Central memory CD4-positive, alpha-beta T cell (primary cell): ENCODE results near the gene TPCN2.
"Not testable (repeated sequence)": the region's sequence is repeated elsewhere in the genome, so short reads cannot be mapped to it uniquely, and the experiment has no call there.

Experiments used
- DNase-seq: peaks from one replicate; pipeline ENCODE4 v3.0.0; 2022
- total RNA-seq, 3 experiments: gene quantifications; one replicate each; lab custom pipeline; 2026; lab: John Stamatoyannopoulos, UW

Gene TPCN2
- 6.2 to 17.2 (median 15.1) reads per million in 3 experiments for total RNA-seq

- peak; percentile 90 for DNase-seq
These were observed at the start of gene TPCN2 for GRCh38 chr11:69048694-69049489. TSS of gene TPCN2 (plus strand) at chr11:69048932. CDS start at chr11:69048998, 66 bp downstream.

- DNase-seq = no peak
These were observed 49.5 kb upstream of the TPCN2 start for GRCh38 chr11:68999093-68999747.

DNA sequence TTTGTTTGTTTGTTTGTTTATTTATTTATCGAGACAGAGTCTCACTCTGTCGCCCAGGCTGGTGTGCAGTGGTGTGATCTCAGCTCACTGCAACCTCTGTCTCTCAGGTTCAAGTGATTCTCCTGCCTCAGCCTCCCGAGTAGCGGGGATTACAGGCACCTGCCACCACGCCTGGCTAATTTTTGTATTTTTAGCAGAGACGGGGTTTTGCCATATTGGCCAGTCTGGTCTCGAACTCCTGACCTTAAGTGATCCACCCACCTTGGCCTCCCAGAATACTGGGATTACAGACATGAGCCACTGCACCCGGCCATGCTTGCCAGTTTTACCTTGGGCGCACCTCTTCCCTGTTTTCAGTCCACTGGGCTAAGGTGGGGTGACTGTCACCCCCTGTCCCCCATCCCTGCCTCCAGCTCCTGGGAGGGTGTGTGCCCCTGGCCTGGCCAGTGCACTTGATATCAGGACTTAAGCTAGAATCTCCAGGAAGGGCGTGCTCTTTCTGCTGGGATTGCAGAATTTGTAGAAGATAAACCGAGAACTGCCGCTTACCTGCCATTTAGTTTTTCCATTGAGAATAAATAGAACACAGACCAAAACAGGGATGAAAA, 48.9 kb upstream of the TPCN2 start:
- DNase-seq = not testable (repeated sequence)

- DNase-seq = no peak
These were observed 48.3 kb upstream of the TPCN2 start for GRCh38 chr11:69000391-69000790.

DNA sequence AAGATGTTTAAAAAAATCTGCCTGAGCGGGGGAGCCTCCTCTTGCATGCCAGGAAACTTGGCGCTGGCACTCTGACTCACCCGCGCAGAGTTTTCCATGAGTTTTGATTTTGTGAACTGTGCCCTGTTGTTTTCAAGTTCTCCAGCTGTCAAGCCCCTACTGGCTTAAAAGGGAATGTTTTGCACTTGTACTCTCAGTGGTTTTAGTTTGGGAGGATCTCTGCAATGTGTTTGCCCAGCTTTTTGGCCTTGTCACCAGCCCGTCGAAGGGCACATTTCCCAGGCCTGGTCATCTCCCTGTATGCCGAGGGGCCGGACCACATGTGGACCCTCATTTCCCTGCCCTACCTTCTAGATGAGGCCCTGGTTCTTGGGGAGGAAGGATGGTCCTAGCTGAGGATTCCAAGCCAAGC, 47.9 kb upstream of the TPCN2 start:
- no peak for DNase-seq

- DNase-seq = no peak
These were observed 47.3 kb upstream of the TPCN2 start for GRCh38 chr11:69001243-69002081.

- no peak for DNase-seq
These were observed 46.6 kb upstream of the TPCN2 start for GRCh38 chr11:69002110-69002569.

DNA sequence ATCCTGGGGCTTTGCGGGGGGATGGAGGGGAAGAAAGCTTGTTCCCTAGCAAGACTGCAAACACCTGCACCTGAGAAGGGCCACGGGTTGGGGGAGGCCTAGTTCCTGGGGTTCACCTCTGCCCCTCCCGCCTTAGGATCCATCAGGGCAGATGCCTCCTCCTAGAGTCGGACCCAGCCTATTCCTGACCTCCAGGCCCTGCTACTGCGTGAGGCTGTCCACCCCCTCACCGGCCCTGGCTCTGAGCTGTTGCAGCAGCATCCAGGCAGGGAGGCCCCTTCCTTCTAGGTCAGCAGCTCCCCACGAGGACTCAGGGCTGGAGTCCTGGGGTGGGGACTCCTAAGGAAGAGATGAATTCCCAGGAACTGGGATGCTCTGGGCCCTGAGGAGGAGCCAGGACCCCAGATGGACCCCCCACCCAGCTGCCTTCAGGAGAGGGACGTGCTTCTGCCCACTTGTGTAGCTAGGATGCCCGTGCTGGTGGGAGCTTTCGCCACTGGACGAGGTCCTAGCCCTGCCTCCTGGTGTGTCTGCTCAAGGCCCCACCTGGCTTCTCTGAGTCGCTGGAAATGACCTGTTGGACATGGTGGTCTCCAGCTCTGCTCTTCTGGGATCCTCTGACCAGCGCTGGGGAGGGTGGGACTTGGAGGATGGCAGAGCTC, 46.0 kb upstream of the TPCN2 start:
- no peak for DNase-seq

GRCh38 chr11:69003301-69003865, 45.3 kb upstream of the TPCN2 start:
- no peak for DNase-seq

GRCh38 chr11:69003866-69004367, 44.8 kb upstream of the TPCN2 start:
- no peak for DNase-seq

DNA sequence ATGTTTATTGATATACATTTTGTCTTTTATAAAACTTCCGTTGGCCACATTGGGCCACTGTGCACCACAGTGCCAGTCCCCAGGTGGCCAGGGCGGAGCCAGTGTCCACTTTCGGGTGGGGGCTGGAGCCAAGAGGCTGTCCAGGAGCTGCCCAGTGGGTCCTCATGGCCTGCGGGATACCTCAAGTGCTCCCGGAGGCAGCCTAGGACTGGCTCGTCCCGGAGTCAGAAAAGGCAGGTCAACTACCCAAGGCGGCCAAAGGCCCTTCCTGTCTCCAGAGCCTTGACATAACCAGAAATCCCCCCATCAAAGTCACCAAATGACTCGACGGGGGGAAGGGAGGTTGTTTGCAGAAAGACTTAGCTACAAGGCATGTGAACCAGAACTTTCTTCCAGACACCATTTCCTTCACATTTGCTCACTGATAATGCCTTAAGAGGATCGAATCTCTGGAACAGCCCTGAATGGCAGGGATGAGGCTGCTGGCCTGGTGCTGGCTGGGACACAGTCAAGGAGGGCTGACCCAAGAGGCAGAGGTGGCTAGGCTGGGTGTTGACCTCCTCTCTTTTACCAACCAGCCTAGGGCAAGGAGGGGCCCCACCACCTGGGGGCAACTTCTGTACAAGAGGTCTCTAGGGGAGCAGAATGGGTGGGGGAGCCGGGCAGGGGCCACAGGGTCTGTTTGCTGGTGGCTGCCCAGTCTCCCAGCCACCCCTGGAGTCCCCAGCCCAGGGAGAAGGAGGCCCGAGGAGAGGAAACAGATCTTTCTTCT, 44.1 kb upstream of the TPCN2 start:
- DNase-seq = no peak

- no peak for DNase-seq
These were observed 43.5 kb upstream of the TPCN2 start for GRCh38 chr11:69005183-69005630.

GRCh38 chr11:69005631-69006368, 42.9 kb upstream of the TPCN2 start:
- DNase-seq = no peak

DNA sequence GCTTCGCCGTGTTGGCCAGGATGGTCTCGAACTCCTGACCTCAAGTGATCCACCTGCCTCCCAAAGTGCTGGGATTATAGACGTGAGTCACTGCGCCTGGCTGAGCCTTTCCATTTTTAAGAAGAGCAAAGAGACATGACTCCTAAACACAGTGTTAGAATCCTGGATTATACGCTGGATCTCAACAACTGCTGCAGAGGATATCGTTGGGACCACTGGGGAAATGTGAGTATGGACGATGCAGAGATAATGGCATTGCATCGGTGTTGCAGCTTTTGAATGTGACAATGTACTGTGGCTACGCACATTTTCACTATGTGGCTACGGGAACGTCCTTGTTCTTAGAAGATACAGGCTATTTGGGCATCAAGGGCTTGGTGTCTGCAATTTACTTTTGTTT, 41.9 kb upstream of the TPCN2 start:
- DNase-seq = no peak

DNA sequence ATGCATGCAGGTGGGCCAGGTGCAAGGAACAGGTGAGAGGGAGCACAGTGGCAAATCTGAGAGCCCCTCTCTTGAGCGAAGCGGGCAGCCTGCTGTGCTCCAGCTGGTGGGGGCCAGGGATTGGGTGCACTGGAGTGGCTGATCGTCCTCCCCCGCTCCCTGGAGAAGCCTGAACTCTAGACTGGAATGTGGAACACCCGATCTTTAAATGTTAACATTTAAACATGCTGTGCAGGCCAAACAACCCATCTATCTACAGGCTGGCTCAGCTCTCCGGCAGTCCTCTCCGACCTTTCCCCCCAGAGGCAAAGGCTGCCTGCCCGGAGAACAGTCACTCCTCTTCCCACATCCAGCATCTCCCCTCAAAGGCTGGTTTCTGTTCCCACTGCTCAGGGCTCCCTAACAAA, 40.8 kb upstream of the TPCN2 start:
- DNase-seq = no peak

GRCh38 chr11:69008737-69009440, 39.8 kb upstream of the TPCN2 start:
- no peak for DNase-seq

GRCh38 chr11:69009441-69010211, 39.1 kb upstream of the TPCN2 start:
- no peak for DNase-seq

- no peak for DNase-seq
These were observed 38.3 kb upstream of the TPCN2 start for GRCh38 chr11:69010361-69010891.
